Tibial nerve (tissue), 4 donors: Measurements from ENCODE around the gene SDR39U1.

Experiments
- CTCF ChIP-seq, 5 experiments: fragments of 200-600 bp in 3 of 5; fragments of 450-650 bp in 2 of 5; sonication (generic) in 3 of 5; IDR thresholded peaks; one replicate each; pipeline ENCODE4 v1.5.1; 2016 to 2019; ENCODE audit warnings: antibody characterized with exemption in 5 of 5, mild to moderate bottlenecking in 3 of 5, moderate library complexity in 2 of 5
- EP300 ChIP-seq, 2 donors: sonication (generic); formaldehyde crosslinking; IDR thresholded peaks; one replicate each; pipeline ENCODE4 v1.6.1; 2017; ENCODE audit warnings: antibody characterized with exemption in 2 of 2, mild to moderate bottlenecking in 1 of 2
- POLR2A ChIP-seq, 2 donors: fragments of 450-650 bp; IDR thresholded peaks; one replicate each; pipeline ENCODE4 v1.6.1; 2017; ENCODE audit warnings: antibody characterized with exemption in 2 of 2, mild to moderate bottlenecking in 2 of 2, moderate library complexity in 2 of 2

DNA sequence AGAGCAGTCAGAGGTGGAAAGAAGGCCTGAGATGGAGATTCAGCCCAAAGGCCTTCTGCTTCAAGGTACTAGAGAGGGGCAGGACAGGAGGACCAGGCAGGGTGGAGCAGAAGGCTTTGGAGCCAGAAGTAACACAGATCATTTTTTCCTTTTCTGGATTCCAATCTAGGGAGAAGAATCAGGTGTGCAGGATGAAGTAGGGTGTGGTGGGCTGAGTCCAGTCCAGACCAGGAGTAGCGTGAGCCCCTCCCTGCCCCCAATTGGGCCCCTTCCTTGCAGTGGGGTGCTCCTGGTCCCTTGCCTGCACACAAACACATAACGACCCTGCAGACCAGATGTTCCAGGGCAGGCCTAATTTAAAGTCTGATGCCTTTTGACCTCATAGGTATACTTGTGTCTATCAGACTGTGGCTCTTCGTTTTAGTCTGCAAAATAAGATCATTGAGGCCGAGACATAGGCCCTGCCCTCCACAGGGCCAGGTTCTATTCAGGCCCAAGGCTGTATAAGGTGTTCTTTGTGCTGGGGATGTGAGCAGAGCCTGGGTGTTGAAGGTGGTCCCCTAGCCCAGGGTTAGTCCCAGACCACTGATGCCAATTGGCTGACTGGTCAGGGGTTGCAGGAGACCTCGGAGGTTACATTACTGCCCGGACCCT, 44.8 kb downstream of the SDR39U1 start:
- TF ChIP-seq CTCF (IDR thresholded peaks at IDR 0.05) (no peak), POLR2A (IDR thresholded peaks at IDR 0.05) (no peak), EP300 (IDR thresholded peaks at IDR 0.05) (no peak)
